Lung (tissue), 12 donors: ENCODE measurements around the gene NUFIP1. TPM values are rescaled to one million over a fixed set of nuclear protein-coding genes. Genes with fewer than 3 reads are reported as not detected.
A peak's percentile ranks its signal among the peaks of the same experiment; 100 is the strongest.
"Not testable (repeated sequence)": the region's sequence is repeated elsewhere in the genome, so short reads cannot be mapped to it uniquely, and the experiment has no call there.

ENCODE experiments used
- ATAC-seq: fragments of 200-7000 bp; cut with Tn5 transposase; one replicate; pipeline ENCODE4 v1.9.1; 2020; ENCODE audit warnings: moderate number of reproducible peaks; ENCODE audit not compliant: insufficient read depth, low FRiP score
- DNase-seq, 3 donors: peaks; one replicate each; pipeline ENCODE4 v3.0.0-alpha.2; 2013 to 2017
- H3K27ac ChIP-seq, 2 donors: one replicate each; pipeline ENCODE4 v1.5.1; 2013; ENCODE audit warnings: mild to moderate bottlenecking in 2 of 2, moderate library complexity in 2 of 2, control low read depth in 1 of 2, inconsistent platforms in 1 of 2, low read depth in 1 of 2, low read length in 1 of 2
- H3K27me3 ChIP-seq, 3 donors: one replicate each; pipeline ENCODE4 v1.5.1; 2013; ENCODE audit warnings: low read length in 2 of 3; ENCODE audit not compliant: control insufficient read depth in 3 of 3, insufficient read depth in 3 of 3
- H3K36me3 ChIP-seq, 4 donors: one replicate each; pipeline ENCODE4 v1.5.1; 2013; ENCODE audit warnings: low read length in 4 of 4, mild to moderate bottlenecking in 1 of 4, moderate library complexity in 1 of 4; ENCODE audit not compliant: control insufficient read depth in 4 of 4, insufficient read depth in 4 of 4
- H3K4me1 ChIP-seq, 5 donors: one replicate each; pipeline ENCODE4 v1.5.1; 2013; ENCODE audit warnings: low read length in 5 of 5, mild to moderate bottlenecking in 2 of 5, moderate library complexity in 1 of 5; ENCODE audit not compliant: control insufficient read depth in 5 of 5, insufficient read depth in 5 of 5
- H3K4me3 ChIP-seq: one replicate; pipeline ENCODE4 v1.5.1; 2013; ENCODE audit warnings: mild to moderate bottlenecking, control low read depth, moderate library complexity
- H3K9ac ChIP-seq, 2 donors: one replicate each; pipeline ENCODE4 v1.5.1; 2013; ENCODE audit warnings: low read length in 2 of 2, control low read depth in 1 of 2; ENCODE audit not compliant: insufficient read depth in 1 of 2
- H3K9me3 ChIP-seq, 4 donors: one replicate each; pipeline ENCODE4 v1.5.1; 2013; ENCODE audit warnings: low read length in 3 of 4, mild to moderate bottlenecking in 1 of 4, moderate library complexity in 1 of 4; ENCODE audit not compliant: control insufficient read depth in 4 of 4, insufficient read depth in 3 of 4
- CTCF ChIP-seq: IDR thresholded peaks from 2 replicates; pipeline ENCODE4 v1.5.1; 2012; ENCODE audit warnings: mild to moderate bottlenecking; ENCODE audit errors: control extremely low read depth, extremely low read depth
- WGBS, 2 donors: extraction: QIAGEN DNeasy Blood & Tissue Kit; methylation state at CpG; one replicate each; pipeline ENCODE4 v1.1.7; 2013; 5-methylcytosine and 5-hydroxymethylcytosine counted together
- polyA plus RNA-seq, 2 donors: library from polyadenylated mRNA; stranded (reverse); fragments of 200-250 nt; gene quantifications; one replicate each; pipeline ENCODE4 v1.2.1, GENCODE V29; 2013
- total RNA-seq, 2 donors: library from RNA; depleted of rRNA in 1 of 2; stranded (reverse); fragments of >200 nt in 1 of 2; gene quantifications; one replicate each; pipeline ENCODE4 v1.2.1, GENCODE V29; 2014 to 2021
- donor health status: control.
- donor health status: control.
- donor health status: Bipolar disorder and iron deficiency.
- donor health status: healthy.
- donor health status: DM: yes; HTN: yes; CAD: no.

The NUFIP1 gene
- total and polyA plus RNA-seq, 4 donors, result 2.9 to 5.0 (median 3.5) TPM

GRCh38 chr13:45024847-45025246 is 35.6 kb upstream of the NUFIP1 start:
- DNase-seq, result no peak
- no peak for ATAC-seq
- peaks cover 4 to 34% (median 11%) of the 10 kb centered on the region in 4 donors for H3K36me3 ChIP-seq
- H3K27me3 ChIP-seq, result no peaks in the 10 kb centered on the region
- WGBS, 2 donors, result 96 to 100% methylated on average over 2 of the region's 2 CpGs
- no peak for TF ChIP-seq CTCF
- H3K27ac ChIP-seq, result no peak overlapping the region
- H3K9me3 ChIP-seq, result no peaks in the 10 kb centered on the region
- no peak overlapping the region for H3K9ac ChIP-seq
- H3K4me3 ChIP-seq, result no peak overlapping the region
- no peaks in the 10 kb centered on the region for H3K4me1 ChIP-seq

DNA sequence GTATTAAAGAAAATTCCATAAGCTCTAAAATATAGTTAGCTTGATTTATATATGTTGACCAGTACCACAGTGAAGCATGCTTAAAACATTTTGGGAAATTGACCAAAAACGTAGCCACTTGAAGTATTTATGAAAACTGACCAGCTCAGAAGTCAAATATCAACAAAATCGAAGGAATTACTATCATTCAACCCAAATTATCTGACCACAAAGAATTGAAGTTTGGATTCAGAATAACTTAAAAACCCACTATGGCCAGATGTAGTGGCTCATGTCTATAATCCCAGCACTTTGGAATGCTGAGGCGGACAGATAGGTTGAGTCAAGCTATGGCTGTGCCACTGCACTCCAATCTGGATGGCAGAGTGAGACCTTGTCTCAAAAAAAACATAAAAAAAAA is 32.0 kb upstream of the NUFIP1 start:
- DNase-seq (peak in 1 of 3 donors; percentile 25), ATAC-seq (no peak)
- Histone ChIP-seq H3K27me3 (no peaks in the 10 kb centered on the region), H3K4me3 (no peak overlapping the region), H3K9me3 (no peaks in the 10 kb centered on the region), H3K4me1 (no peaks in the 10 kb centered on the region), H3K9ac (no peak overlapping the region), H3K36me3 (peaks cover 2 to 32% (median 12%) of the 10 kb centered on the region in 4 donors), H3K27ac (no peak overlapping the region)
- TF ChIP-seq CTCF, result no peak
- WGBS, 2 donors, result 89 to 94% methylated on average over 3 of the region's 3 CpGs

DNA sequence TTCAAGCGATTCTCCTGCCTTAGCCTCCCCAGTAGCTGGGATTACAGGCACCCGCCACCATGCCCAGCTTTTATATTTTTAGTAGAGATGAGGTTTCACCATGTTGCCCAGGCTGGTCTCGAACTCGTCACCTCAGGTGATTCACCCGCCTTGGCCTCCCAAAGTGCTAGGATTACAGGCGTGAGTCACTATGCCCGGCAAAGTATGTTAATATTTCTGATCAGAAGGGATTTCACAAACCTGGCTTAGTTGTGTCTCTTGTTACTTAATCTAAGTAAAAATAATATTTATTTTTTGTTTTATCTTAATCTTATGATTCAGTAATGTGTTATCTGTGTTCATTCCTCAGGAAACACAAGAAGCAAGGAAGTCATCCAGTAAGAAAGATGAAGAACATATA is 30.7 kb upstream of the NUFIP1 start:
- 96 to 98% methylated on average over 7 of the region's 7 CpGs for WGBS, 2 donors
- peaks cover 2 to 30% (median 12%) of the 10 kb centered on the region in 4 donors for H3K36me3 ChIP-seq
- DNase-seq, result not testable (repeated sequence)

GRCh38 chr13:45016792-45017425 is 27.6 kb upstream of the NUFIP1 start:
- WGBS, 2 donors, result 95% methylated on average over 3 of the region's 3 CpGs

More for the DNA sequence above, 30.7 kb upstream of the NUFIP1 start:
- not testable (repeated sequence) for H3K9ac ChIP-seq, H3K4me1 ChIP-seq, H3K27ac ChIP-seq, ATAC-seq, H3K4me3 ChIP-seq, H3K9me3 ChIP-seq, H3K27me3 ChIP-seq

More at GRCh38 chr13:45016792-45017425, 27.6 kb upstream of the NUFIP1 start:
- no peak overlapping the region for H3K4me3 ChIP-seq
- H3K36me3 ChIP-seq, result peaks cover 3 to 38% (median 14%) of the 10 kb centered on the region in 4 donors
- DNase-seq, result no peak
- H3K27me3 ChIP-seq, result no peaks in the 10 kb centered on the region
- H3K9ac ChIP-seq, result no peak overlapping the region
- no peak for TF ChIP-seq CTCF
- H3K4me1 ChIP-seq, result no peaks in the 10 kb centered on the region
- H3K9me3 ChIP-seq, result no peaks in the 10 kb centered on the region
- no peak overlapping the region for H3K27ac ChIP-seq
- ATAC-seq, result no peak
